Subcutaneous adipose tissue (tissue), 4 donors: ENCODE data around the gene FKBP2. TPM values are rescaled to one million over a fixed set of nuclear protein-coding genes. Genes with fewer than 3 reads are reported as not detected.

Source experiments
- CTCF ChIP-seq: fragments of 450-650 bp; IDR thresholded peaks from one replicate; pipeline ENCODE4 v1.5.1; 2016; ENCODE audit warnings: low read depth, mild to moderate bottlenecking, control low read depth, antibody characterized with exemption, moderate library complexity
- total RNA-seq, 4 donors: library from RNA; depleted of rRNA; stranded (reverse); fragments of >200 nt; gene quantifications; one replicate each; pipeline ENCODE4 v1.1.0, GENCODE V29; 2016

The FKBP2 gene
- total RNA-seq = 10 to 100 TPM; 32.0 to 40.9 (median 36.7) TPM

- TF ChIP-seq CTCF = no peak
Measured at GRCh38 chr11:64240435-64241240, at the start of gene FKBP2. TSS of gene FKBP2 (plus strand) at chr11:64241095. CDS start at chr11:64242388, 1,293 bp downstream.

- TF ChIP-seq CTCF = no peak
Measured at GRCh38 chr11:64192434-64192833, 48.5 kb upstream of the FKBP2 start.

- no peak for TF ChIP-seq CTCF
Measured at GRCh38 chr11:64196626-64197025, 44.3 kb upstream of the FKBP2 start.

GRCh38 chr11:64198511-64198910 lies 42.4 kb upstream of the FKBP2 start:
- no peak for TF ChIP-seq CTCF

- TF ChIP-seq CTCF = no peak
Measured at GRCh38 chr11:64201543-64201942, 39.4 kb upstream of the FKBP2 start.

GRCh38 chr11:64202992-64203391 lies 37.9 kb upstream of the FKBP2 start:
- no peak for TF ChIP-seq CTCF

GRCh38 chr11:64203421-64204079 lies 37.3 kb upstream of the FKBP2 start:
- TF ChIP-seq CTCF = no peak
